Stomach (tissue), 9 donors: ENCODE results near the gene BDH1. TPM values are rescaled to one million over a fixed set of nuclear protein-coding genes. Genes with fewer than 3 reads are reported as not detected.

ENCODE experiments used
- DNase-seq, 2 donors: peaks; one replicate each; pipeline versions ENCODE4 v3.0.0 to v3.0.0-alpha.2; 2013 to 2019
- H3K27ac ChIP-seq, 5 donors: fragments of 200-600 bp in 4 of 5; sonication (generic) in 4 of 5; one replicate each; pipeline ENCODE4 v1.5.1; 2013 to 2019; ENCODE audit warnings: mild to moderate bottlenecking in 1 of 5, moderate library complexity in 1 of 5
- H3K27me3 ChIP-seq, 3 donors: fragments of 200-600 bp; sonication (generic); one replicate each; pipeline ENCODE4 v1.5.1; 2017 to 2019; ENCODE audit warnings: mixed run types in 1 of 3
- H3K36me3 ChIP-seq, 4 donors: fragments of 200-600 bp; sonication (generic); 1 replicate in 3 of 4; 2 replicates in 1 of 4; pipeline ENCODE4 v1.5.1; 2016 to 2019
- H3K4me1 ChIP-seq, 4 donors: fragments of 200-600 bp; sonication (generic); one replicate each; pipeline ENCODE4 v1.5.1; 2016 to 2019
- H3K4me3 ChIP-seq, 4 donors: fragments of 200-600 bp; sonication (generic) in 3 of 4; one replicate each; pipeline ENCODE4 v1.5.1; 2016 to 2019; ENCODE audit warnings: mild to moderate bottlenecking in 1 of 4
- H3K9me3 ChIP-seq, 4 donors: fragments of 200-600 bp; sonication (generic); one replicate each; pipeline ENCODE4 v1.5.1; 2016 to 2019
- CTCF ChIP-seq, 7 experiments: fragments of 450-650 bp in 4 of 7; fragments of 200-600 bp in 3 of 7; sonication (generic) in 3 of 7; IDR thresholded peaks; one replicate each; pipeline ENCODE4 v1.5.1; 2016 to 2019; ENCODE audit warnings: antibody characterized with exemption in 7 of 7, control low read depth in 2 of 7, mild to moderate bottlenecking in 1 of 7
- EP300 ChIP-seq: sonication (generic); formaldehyde crosslinking; IDR thresholded peaks from one replicate; pipeline ENCODE4 v1.6.1; 2017; ENCODE audit warnings: antibody characterized with exemption
- POLR2A ChIP-seq, 4 donors: fragments of 450-650 bp; IDR thresholded peaks; one replicate each; pipeline ENCODE4 v1.6.1; 2016; ENCODE audit warnings: antibody characterized with exemption in 4 of 4, control low read depth in 2 of 4, mild to moderate bottlenecking in 1 of 4, moderate library complexity in 1 of 4
- POLR2AphosphoS5 ChIP-seq, 3 donors: sonication (generic); formaldehyde crosslinking; IDR thresholded peaks; one replicate each; pipeline ENCODE4 v1.6.1; 2016; ENCODE audit warnings: antibody characterized with exemption in 3 of 3
- WGBS, 5 donors: extraction: QIAGEN DNeasy Blood & Tissue Kit in 3 of 5; methylation state at CpG; one replicate each; pipeline versions ENCODE4 v1.1.5 to v1.1.7; 2013 to 2018; 5-methylcytosine and 5-hydroxymethylcytosine counted together
- intact Hi-C: fragments of 100-400 bp; cut with DNase I; formaldehyde crosslinking; loops from one replicate; pipeline ENCODE4 v1.15.1; 2023; ENCODE audit warnings: low total_unique reads
- polyA plus RNA-seq, 3 donors: library from polyadenylated mRNA; stranded (reverse); fragments of 200-250 nt; gene quantifications; one replicate each; pipeline ENCODE4 v1.2.3, GENCODE V29; 2013
- total RNA-seq, 5 donors: library from RNA; depleted of rRNA; stranded (reverse); fragments of >200 nt; gene quantifications; one replicate each; pipeline versions ENCODE4 v1.1.0 to v1.2.3, GENCODE V29; 2014 to 2016
- donor health status: healthy with polysubstance abuse.
- donor health status: Bipolar disorder and iron deficiency.
- donor health status: healthy.

The BDH1 gene
- total and polyA plus RNA-seq, 8 donors, result 3.5 to 128 (median 20.6) TPM

- intact Hi-C loops, result no loop called here
- Histone ChIP-seq H3K4me1 (peaks cover 0 to 12% (median 10%) of the 10 kb centered on the region in 4 donors), H3K36me3 (peaks cover 6 to 27% (median 21%) of the 10 kb centered on the region in 4 donors), H3K4me3 (no peak overlapping the region), H3K27me3 (no peaks in the 10 kb centered on the region), H3K9me3 (no peaks in the 10 kb centered on the region), H3K27ac (peak overlapping the region in 1 of 5 donors; percentile 7)
- 87 to 91% (median 88%) methylated on average over 13 to 22 of the region's 22 CpGs for WGBS, 5 donors
- TF ChIP-seq CTCF (IDR thresholded peaks at IDR 0.05) (no peak), EP300 (no peak), POLR2AphosphoS5 (IDR thresholded peaks at IDR 0.05) (no peak), POLR2A (IDR thresholded peaks at IDR 0.05) (no peak)
- DNase-seq, result no peak
These were observed 45.2 kb upstream of the BDH1 start for GRCh38 chr3:197600796-197601565.

GRCh38 chr3:197599089-197599765, 43.5 kb upstream of the BDH1 start:
- DNase-seq, result peak; percentile 74 to 92
- Histone ChIP-seq H3K4me3 (peak overlapping the region in 2 of 4 donors; percentile 19 to 23), H3K27ac (peak overlapping the region in 2 of 5 donors; percentile 18 to 43), H3K9me3 (no peaks in the 10 kb centered on the region), H3K27me3 (no peaks in the 10 kb centered on the region), H3K4me1 (peaks cover 0 to 12% (median 10%) of the 10 kb centered on the region in 4 donors), H3K36me3 (peaks cover 0 to 20% (median 16%) of the 10 kb centered on the region in 4 donors)
- WGBS, 5 donors, result 12 to 39% (median 17%) methylated on average over 16 to 22 of the region's 22 CpGs
- intact Hi-C loops, result no loop called here
- no peak for TF ChIP-seq EP300
- TF ChIP-seq POLR2A (IDR thresholded peaks at IDR 0.05), result no peak
- TF ChIP-seq CTCF (IDR thresholded peaks at IDR 0.05), result peak in 5 of 7 experiments; percentile 48 to 91 (median 80)
- TF ChIP-seq POLR2AphosphoS5 (IDR thresholded peaks at IDR 0.05), result peak in 1 of 3 donors; percentile 37

GRCh38 chr3:197598404-197598980, 42.7 kb upstream of the BDH1 start:
- Histone ChIP-seq H3K9me3 (no peaks in the 10 kb centered on the region), H3K36me3 (peaks cover 0 to 14% (median 10%) of the 10 kb centered on the region in 4 donors), H3K4me3 (no peak overlapping the region), H3K4me1 (peaks cover 0 to 12% (median 10%) of the 10 kb centered on the region in 4 donors), H3K27ac (no peak overlapping the region), H3K27me3 (no peaks in the 10 kb centered on the region)
- no peak for DNase-seq
- TF ChIP-seq EP300 (no peak), CTCF (IDR thresholded peaks at IDR 0.05) (no peak), POLR2AphosphoS5 (IDR thresholded peaks at IDR 0.05) (no peak), POLR2A (IDR thresholded peaks at IDR 0.05) (no peak)
- WGBS, 5 donors, result 57 to 62% (median 61%) methylated on average over 15 of the region's 15 CpGs
- intact Hi-C loops, result no loop called here

- DNase-seq, result peak in 1 of 2 donors; percentile 26
- Histone ChIP-seq H3K9me3 (no peaks in the 10 kb centered on the region), H3K4me1 (peaks cover 0 to 12% (median 10%) of the 10 kb centered on the region in 4 donors), H3K36me3 (peaks cover 0 to 3% (median 3%) of the 10 kb centered on the region in 4 donors), H3K27me3 (no peaks in the 10 kb centered on the region), H3K4me3 (no peak overlapping the region), H3K27ac (no peak overlapping the region)
- intact Hi-C loops, result no loop called here
- 44 to 72% (median 53%) methylated on average over 4 of the region's 4 CpGs for WGBS, 5 donors
- TF ChIP-seq POLR2A (IDR thresholded peaks at IDR 0.05), result no peak
- TF ChIP-seq CTCF (IDR thresholded peaks at IDR 0.05), result no peak
- no peak for TF ChIP-seq POLR2AphosphoS5 (IDR thresholded peaks at IDR 0.05)
- no peak for TF ChIP-seq EP300
These were observed 41.6 kb upstream of the BDH1 start for GRCh38 chr3:197597335-197597734.
